Measurements from ENCODE around the gene GEMIN8.

DNA sequence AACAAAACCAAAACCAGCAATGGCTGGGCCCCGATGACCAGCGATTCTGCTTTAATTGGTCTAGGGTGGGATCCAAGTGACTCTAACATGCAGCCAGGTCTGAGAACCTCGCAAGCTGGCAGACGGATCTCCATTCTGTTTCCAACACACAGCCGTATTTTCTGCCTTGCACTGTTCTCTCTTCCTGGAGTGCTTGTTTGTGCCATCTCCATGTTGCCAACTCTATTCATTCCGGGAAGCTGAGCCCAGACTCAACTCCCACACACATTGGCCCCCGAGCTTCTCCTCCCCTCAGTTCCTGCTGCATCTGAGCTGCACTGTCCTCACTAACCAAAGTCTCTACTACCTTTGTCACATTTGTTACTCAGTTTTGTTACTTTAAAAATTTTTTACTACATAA lies 35.6 kb downstream of the GEMIN8 start:
- TF ChIP-seq EP300 (IDR thresholded peaks at IDR 0.05) = no peak
- TF ChIP-seq, protein P1, sequence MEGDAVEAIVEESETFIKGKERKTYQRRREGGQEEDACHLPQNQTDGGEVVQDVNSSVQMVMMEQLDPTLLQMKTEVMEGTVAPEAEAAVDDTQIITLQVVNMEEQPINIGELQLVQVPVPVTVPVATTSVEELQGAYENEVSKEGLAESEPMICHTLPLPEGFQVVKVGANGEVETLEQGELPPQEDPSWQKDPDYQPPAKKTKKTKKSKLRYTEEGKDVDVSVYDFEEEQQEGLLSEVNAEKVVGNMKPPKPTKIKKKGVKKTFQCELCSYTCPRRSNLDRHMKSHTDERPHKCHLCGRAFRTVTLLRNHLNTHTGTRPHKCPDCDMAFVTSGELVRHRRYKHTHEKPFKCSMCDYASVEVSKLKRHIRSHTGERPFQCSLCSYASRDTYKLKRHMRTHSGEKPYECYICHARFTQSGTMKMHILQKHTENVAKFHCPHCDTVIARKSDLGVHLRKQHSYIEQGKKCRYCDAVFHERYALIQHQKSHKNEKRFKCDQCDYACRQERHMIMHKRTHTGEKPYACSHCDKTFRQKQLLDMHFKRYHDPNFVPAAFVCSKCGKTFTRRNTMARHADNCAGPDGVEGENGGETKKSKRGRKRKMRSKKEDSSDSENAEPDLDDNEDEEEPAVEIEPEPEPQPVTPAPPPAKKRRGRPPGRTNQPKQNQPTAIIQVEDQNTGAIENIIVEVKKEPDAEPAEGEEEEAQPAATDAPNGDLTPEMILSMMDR (IDR thresholded peaks at IDR 0.05) = no peak
- TF ChIP-seq RFX5 (IDR thresholded peaks at IDR 0.05) = no peak
- no peak for TF ChIP-seq JUN (IDR thresholded peaks at IDR 0.05)
- TF ChIP-seq KDM1A (IDR thresholded peaks at IDR 0.05; ENCODE audit: low read depth) = no peak
- TF ChIP-seq, protein P2, sequence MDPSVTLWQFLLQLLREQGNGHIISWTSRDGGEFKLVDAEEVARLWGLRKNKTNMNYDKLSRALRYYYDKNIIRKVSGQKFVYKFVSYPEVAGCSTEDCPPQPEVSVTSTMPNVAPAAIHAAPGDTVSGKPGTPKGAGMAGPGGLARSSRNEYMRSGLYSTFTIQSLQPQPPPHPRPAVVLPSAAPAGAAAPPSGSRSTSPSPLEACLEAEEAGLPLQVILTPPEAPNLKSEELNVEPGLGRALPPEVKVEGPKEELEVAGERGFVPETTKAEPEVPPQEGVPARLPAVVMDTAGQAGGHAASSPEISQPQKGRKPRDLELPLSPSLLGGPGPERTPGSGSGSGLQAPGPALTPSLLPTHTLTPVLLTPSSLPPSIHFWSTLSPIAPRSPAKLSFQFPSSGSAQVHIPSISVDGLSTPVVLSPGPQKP (IDR thresholded peaks at IDR 0.05; ENCODE audit: low read depth, low read length) = no peak
- TF ChIP-seq CHD2 (IDR thresholded peaks at IDR 0.05; ENCODE audit: low read length, partially characterized antibody) = no peak
- TF ChIP-seq, protein P3, sequence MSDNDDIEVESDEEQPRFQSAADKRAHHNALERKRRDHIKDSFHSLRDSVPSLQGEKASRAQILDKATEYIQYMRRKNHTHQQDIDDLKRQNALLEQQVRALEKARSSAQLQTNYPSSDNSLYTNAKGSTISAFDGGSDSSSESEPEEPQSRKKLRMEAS (IDR thresholded peaks at IDR 0.05) = no peak
- no peak for TF ChIP-seq POLR2A (IDR thresholded peaks at IDR 0.05; ENCODE audit: low read length)
- no peak for TF ChIP-seq CEBPB (IDR thresholded peaks at IDR 0.05)
- no peak for TF ChIP-seq RCOR1 (IDR thresholded peaks at IDR 0.05; ENCODE audit: low read depth, low read length)
- no peak for TF ChIP-seq JUNB (IDR thresholded peaks at IDR 0.05)
- TF ChIP-seq MYC (IDR thresholded peaks at IDR 0.05; ENCODE audit: borderline replicate concordance, low read length) = no peak
